Fibroblast of lung (primary cell): ENCODE results near the gene NMT1.

Source experiments
- EZH2 ChIP-seq: IDR thresholded peaks from 2 replicates; pipeline ENCODE4 v1.5.1; 2012; ENCODE audit warnings: low read length, control low read depth, mild to moderate bottlenecking; ENCODE audit errors: missing control alignments
- TF ChIP-seq, protein P1 (sequence below), 2 donors: IDR thresholded peaks in 1 of 2; conservative IDR thresholded peaks in 1 of 2; 1 replicate in 1 of 2; 2 replicates in 1 of 2; pipeline ENCODE4 v1.5.1; 2011 to 2012; ENCODE audit warnings: low read length in 2 of 2, control low read depth in 1 of 2, inconsistent platforms in 1 of 2, low read depth in 1 of 2, mild to moderate bottlenecking in 1 of 2

DNA sequence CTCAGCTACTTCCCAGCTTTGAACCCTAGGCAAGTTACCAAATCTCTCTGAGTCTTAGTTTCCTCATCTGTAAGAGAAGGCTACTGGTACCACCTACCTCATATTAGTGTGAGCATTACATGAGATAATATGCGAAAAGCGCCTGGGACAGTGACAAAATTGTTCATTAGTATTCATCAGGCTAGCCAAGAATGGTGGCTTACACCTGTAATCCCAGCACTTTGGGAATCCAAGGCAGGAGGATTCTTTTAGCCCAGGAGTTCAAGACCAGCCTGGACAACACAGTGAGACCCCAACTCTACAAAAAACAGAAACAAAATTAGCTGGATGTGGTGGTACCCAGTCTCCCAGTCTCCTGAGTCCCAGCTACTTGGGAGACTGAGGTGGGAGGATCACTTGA is 67.9 kb downstream of the NMT1 start:
- TF ChIP-seq, protein P1, sequence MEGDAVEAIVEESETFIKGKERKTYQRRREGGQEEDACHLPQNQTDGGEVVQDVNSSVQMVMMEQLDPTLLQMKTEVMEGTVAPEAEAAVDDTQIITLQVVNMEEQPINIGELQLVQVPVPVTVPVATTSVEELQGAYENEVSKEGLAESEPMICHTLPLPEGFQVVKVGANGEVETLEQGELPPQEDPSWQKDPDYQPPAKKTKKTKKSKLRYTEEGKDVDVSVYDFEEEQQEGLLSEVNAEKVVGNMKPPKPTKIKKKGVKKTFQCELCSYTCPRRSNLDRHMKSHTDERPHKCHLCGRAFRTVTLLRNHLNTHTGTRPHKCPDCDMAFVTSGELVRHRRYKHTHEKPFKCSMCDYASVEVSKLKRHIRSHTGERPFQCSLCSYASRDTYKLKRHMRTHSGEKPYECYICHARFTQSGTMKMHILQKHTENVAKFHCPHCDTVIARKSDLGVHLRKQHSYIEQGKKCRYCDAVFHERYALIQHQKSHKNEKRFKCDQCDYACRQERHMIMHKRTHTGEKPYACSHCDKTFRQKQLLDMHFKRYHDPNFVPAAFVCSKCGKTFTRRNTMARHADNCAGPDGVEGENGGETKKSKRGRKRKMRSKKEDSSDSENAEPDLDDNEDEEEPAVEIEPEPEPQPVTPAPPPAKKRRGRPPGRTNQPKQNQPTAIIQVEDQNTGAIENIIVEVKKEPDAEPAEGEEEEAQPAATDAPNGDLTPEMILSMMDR (conservative IDR thresholded peaks at IDR 0.05 in 1 of 2, IDR thresholded peaks at IDR 0.05 in 1 of 2; ENCODE audit: low read depth in 1 of 2, low read length in 2 of 2), result no peak
- TF ChIP-seq EZH2, result no peak
